HT-29 (cell line): Measurements from ENCODE around the gene FAM181A. TPM values are rescaled to one million over a fixed set of nuclear protein-coding genes. Genes with fewer than 3 reads are reported as not detected.
A peak's percentile ranks its signal among the peaks of the same experiment; 100 is the strongest.

Experiments used
- DNase-seq: peaks from one replicate; pipeline ENCODE4 v3.0.0-alpha.2; 2015; ENCODE audit warnings: low spot score
- total RNA-seq: library from RNA; depleted of rRNA; stranded (reverse); fragments of >200 nt; shearing (Covaris generic); gene quantifications from 2 replicates; pipeline ENCODE4 v1.2.3, GENCODE V29; 2014

Gene FAM181A
- total RNA-seq, 1 experiment from 2014 or later, result not detected

GRCh38 chr14:93950948-93951634 lies 23.9 kb downstream of the FAM181A start:
- DNase-seq, result no peak

- no peak for DNase-seq
These were observed 24.7 kb downstream of the FAM181A start for GRCh38 chr14:93951635-93952540.

DNA sequence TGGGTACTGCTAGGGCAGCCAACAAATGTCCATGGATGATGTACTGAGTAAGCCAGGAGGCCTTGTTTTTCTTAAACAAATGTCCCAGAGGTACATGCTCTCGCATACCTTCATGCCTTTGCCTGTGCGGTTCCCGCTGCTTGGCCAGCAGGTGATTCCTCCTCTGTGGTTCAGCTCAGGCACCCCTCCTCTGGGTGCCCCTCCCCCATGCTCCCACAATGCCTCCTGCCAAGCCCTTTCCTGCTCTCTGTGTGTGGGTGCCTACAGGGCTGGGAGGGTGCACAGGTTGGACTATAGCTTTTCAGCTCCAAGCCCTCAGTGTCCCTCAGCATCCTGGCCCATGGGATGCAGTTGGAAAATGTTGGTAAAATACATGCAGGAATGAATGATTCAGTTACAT lies 25.7 kb downstream of the FAM181A start:
- no peak for DNase-seq

- no peak for DNase-seq
These were observed 26.1 kb downstream of the FAM181A start for GRCh38 chr14:93953263-93953662.

GRCh38 chr14:93953739-93954515 lies 26.8 kb downstream of the FAM181A start:
- no peak for DNase-seq

DNA sequence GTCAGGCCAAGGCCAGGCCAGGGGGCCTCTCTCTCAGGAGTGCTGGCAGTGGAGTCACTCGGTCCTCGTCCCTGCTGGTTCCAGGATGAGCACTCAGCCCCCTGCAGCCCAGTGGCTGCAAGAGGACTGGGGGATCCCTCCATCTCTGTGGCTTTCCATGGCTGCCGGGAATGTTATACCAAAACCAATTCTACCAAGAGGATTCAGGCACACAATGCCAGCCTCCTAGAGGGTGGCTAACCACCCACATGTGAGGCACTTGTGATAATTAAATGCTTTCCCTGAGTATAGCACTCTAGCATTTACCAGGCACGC lies 27.3 kb downstream of the FAM181A start:
- DNase-seq, result no peak

DNA sequence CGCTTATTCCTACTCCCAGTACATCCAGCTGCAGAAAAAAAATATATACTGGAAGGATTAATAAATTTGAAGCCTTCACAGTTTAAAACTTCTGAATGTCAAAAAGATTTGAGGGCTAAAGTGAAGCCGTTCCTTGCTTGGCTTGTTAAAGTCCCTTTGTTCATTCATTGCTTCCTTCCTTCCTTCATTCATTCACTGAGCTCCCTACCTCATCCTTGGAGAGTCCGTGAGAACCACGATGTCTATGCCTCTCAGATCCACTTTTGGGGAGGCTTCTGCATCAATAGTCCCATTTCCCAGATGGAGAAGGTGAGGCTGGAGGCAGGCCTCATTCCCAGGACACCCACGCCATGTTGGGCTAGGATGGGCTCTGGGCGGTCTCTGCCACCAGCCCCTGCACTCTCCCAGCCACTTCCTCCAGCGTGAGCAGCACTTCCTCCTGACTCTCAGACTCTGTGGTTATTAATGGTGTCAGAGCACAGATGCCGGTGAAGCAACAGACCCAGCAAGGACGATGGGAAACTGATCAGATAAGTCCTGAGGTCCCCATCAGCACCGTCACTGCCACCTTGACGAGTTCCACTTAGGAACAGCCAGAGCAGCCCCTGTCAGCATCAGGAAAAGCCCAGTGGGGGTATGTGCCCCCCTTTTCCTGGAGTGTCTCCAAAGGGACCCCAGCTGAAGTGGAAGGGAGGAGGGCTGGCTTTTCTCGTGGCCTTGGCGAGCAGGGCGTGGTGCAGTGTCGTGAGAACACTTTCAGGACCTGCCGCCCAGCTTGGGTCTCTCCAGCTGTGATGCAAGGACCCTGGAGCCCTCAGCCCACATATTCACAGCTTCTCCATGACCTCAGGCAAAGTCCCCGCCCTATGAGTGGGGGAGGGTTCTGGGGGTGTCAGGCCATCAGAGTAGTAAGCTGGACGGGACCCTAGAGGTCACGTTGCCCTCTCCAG lies 28.0 kb downstream of the FAM181A start:
- no peak for DNase-seq

- DNase-seq, result no peak
These were observed 28.8 kb downstream of the FAM181A start for GRCh38 chr14:93955850-93956481.

GRCh38 chr14:93956514-93957332 lies 29.6 kb downstream of the FAM181A start:
- DNase-seq, result no peak

DNA sequence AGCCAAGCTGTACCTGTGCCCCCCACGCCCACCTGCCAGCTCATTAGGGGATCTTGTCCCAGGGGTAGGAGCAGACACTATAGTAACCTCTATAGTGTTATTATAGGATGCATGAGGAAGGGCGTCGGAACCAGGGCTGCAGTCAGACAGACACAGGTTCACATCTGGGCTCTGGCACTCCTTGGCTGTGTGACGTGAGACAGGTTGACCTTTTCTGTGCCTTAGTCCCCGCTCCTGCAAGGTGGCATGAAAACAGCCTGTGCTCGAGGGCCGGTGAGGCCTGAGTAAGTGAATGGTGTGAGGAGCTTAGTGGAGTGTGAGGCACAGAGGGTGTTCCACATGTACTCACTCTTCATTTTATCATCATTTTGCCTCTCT lies 30.2 kb downstream of the FAM181A start:
- DNase-seq, result no peak

DNA sequence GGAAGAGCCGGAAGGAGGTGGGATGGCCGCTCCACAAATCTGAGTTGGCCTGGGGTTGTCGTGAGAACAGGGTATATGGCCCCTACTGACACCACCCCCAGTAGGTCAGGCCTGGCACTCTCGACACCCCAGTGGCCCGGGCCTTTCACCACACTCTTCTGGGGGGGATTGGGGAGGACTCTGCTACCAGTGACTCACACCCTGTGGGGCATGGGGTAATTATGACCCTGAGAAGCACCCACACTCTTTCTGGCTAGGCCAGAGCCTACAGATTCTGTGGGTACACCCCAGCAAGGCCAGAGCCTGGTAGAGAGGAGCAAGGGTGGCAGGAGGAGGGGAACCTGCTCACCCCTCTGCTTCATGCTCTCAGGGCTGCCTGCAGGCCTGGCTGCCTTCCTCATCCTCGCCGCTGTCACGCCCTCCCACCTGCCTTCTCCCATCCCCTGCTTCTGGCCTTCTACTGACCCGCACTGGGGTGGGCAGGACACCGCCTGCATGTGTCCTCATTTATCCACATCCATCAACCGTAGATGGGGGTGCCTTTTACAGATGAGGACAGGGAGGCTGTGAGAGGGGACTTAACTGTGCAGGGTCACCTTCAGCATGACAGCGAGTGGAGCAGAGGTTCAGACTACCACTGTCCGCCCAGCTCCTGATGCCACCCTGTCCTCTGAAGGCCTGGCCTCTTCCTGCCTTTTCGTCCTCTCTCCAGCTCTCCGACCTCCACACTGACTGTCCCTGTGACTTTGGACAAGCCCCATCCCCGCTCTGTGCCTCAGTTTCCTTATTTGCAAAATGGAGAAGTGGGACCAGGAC lies 30.8 kb downstream of the FAM181A start:
- no peak for DNase-seq

- no peak for DNase-seq
These were observed 31.6 kb downstream of the FAM181A start for GRCh38 chr14:93958567-93959238.

DNA sequence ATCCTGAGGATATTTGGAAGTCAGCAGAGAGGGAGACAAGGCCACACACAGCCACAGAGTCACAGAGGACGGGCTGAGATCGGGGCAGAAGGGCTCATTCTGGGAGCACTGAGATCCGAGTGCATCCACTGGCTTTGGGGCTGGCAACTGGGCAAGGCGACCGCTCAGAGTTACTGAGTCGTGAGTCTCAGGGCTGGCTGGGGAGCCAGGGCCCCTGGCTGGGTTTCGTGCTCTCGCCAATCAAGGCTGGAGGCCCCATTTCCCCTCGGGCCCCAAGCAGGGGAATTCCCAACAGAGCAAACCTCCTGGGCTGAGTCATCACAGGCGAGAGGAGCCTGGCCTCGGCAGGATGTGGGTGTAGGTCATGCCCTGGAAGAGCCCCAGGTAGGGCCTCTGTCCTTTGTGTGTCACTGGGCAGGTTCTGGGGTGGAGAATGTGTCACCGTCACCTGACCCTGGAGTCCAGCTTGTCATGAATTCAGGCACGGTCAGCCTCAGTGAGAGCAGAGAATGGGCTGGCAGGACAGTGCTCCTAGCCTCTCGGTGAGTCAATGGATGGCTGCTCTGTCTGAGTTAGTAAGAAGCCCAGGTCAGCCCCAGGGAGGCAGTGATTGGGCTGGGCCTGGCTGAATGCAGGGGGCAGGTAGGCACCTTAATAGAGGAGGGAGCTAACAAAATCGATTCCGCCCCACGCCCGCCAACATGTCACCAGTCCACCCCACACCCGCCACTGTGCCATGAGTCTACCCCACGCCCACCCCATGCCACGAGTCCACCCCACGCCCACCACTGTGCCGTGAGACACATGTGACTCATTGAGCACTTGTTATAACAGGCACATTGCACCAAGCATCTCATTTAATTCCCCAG lies 32.3 kb downstream of the FAM181A start:
- peak; percentile 77 for DNase-seq

GRCh38 chr14:93960108-93960475 lies 32.9 kb downstream of the FAM181A start:
- DNase-seq, result peak; percentile 30

- DNase-seq, result no peak
These were observed 33.8 kb downstream of the FAM181A start for GRCh38 chr14:93960774-93961438.

DNA sequence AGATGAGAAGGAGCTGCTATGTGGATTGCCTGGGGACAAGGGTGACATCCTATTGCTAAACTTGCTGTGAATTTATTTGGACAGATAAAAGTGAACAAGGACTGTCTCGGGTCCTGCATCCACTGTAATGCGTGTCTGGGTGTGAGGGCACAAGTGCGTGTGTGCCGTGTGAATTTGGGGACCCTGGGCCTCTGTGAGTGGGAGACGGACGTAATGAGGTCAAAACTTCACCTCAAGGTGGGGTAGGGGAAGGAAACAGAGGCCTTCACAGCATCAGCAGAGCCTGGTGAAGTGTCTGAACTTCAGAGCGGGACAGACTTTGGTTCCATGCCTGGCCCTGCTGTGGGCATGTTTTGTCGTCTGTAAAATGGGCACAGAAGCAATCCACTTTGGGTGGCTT lies 34.5 kb downstream of the FAM181A start:
- DNase-seq, result no peak
